Measurements from ENCODE around the gene MUC20.

The MUC20 gene

GRCh38 chr3:195696632-195697278, 24.0 kb upstream of the MUC20 start:
- Histone ChIP-seq H3K36me3 (ENCODE audit: control insufficient read depth, insufficient read depth, low read length) (peaks cover 14% of the 10 kb centered on the region), H3K27me3 (replicated peaks; ENCODE audit: control insufficient read depth, insufficient read depth, low read length) (no peaks in the 10 kb centered on the region), H3K4me3 (replicated peaks; ENCODE audit: low read depth, low read length) (no peak overlapping the region)
- no peak for DNase-seq (ENCODE audit: extremely low read depth, insufficient read length)
- no peak for TF ChIP-seq CTCF (IDR thresholded peaks at IDR 0.05; ENCODE audit: insufficient read depth, low read length, poor library complexity, severe bottlenecking)

GRCh38 chr3:195697582-195698324, 23.0 kb upstream of the MUC20 start:
- DNase-seq (ENCODE audit: extremely low read depth, insufficient read length) = no peak
- H3K4me3 ChIP-seq (replicated peaks; ENCODE audit: low read depth, low read length) = no peak overlapping the region
- H3K36me3 ChIP-seq (ENCODE audit: control insufficient read depth, insufficient read depth, low read length) = peaks cover 10% of the 10 kb centered on the region
- H3K27me3 ChIP-seq (replicated peaks; ENCODE audit: control insufficient read depth, insufficient read depth, low read length) = no peaks in the 10 kb centered on the region
- no peak for TF ChIP-seq CTCF (IDR thresholded peaks at IDR 0.05; ENCODE audit: insufficient read depth, low read length, poor library complexity, severe bottlenecking)

- H3K27me3 ChIP-seq (replicated peaks; ENCODE audit: control insufficient read depth, insufficient read depth, low read length) = no peaks in the 10 kb centered on the region
- no peak for DNase-seq (ENCODE audit: extremely low read depth, insufficient read length)
- H3K4me3 ChIP-seq (replicated peaks; ENCODE audit: low read depth, low read length) = no peak overlapping the region
- H3K36me3 ChIP-seq (ENCODE audit: control insufficient read depth, insufficient read depth, low read length) = peaks cover 10% of the 10 kb centered on the region
- TF ChIP-seq CTCF (IDR thresholded peaks at IDR 0.05; ENCODE audit: insufficient read depth, low read length, poor library complexity, severe bottlenecking) = no peak
Measured at GRCh38 chr3:195698325-195698646, 22.5 kb upstream of the MUC20 start.

GRCh38 chr3:195698647-195699387, 22.0 kb upstream of the MUC20 start:
- Histone ChIP-seq H3K4me3 (replicated peaks; ENCODE audit: low read depth, low read length) (no peak overlapping the region), H3K36me3 (ENCODE audit: control insufficient read depth, insufficient read depth, low read length) (peaks cover 10% of the 10 kb centered on the region), H3K27me3 (replicated peaks; ENCODE audit: control insufficient read depth, insufficient read depth, low read length) (no peaks in the 10 kb centered on the region)
- TF ChIP-seq CTCF (IDR thresholded peaks at IDR 0.05; ENCODE audit: insufficient read depth, low read length, poor library complexity, severe bottlenecking) = no peak
- no peak for DNase-seq (ENCODE audit: extremely low read depth, insufficient read length)

GRCh38 chr3:195699388-195699771, 21.4 kb upstream of the MUC20 start:
- Histone ChIP-seq H3K4me3 (replicated peaks; ENCODE audit: low read depth, low read length) (no peak overlapping the region), H3K36me3 (ENCODE audit: control insufficient read depth, insufficient read depth, low read length) (peaks cover 7% of the 10 kb centered on the region), H3K27me3 (replicated peaks; ENCODE audit: control insufficient read depth, insufficient read depth, low read length) (no peaks in the 10 kb centered on the region)
- TF ChIP-seq CTCF (IDR thresholded peaks at IDR 0.05; ENCODE audit: insufficient read depth, low read length, poor library complexity, severe bottlenecking) = no peak
- DNase-seq (ENCODE audit: extremely low read depth, insufficient read length) = no peak

Data from GM06990 (cell line).